Vagina (tissue), 2 donors: Measurements from ENCODE around the gene CAAP1. TPM values are rescaled to one million over a fixed set of nuclear protein-coding genes. Genes with fewer than 3 reads are reported as not detected.

Source experiments
- DNase-seq, 2 donors: peaks; one replicate each; pipeline ENCODE4 v3.0.0-alpha.2; 2017; ENCODE audit errors: extremely low spot score in 2 of 2
- H3K27ac ChIP-seq: fragments of 200-600 bp; sonication (generic); one replicate; pipeline ENCODE4 v1.5.1; 2019
- H3K27me3 ChIP-seq: fragments of 200-600 bp; sonication (generic); one replicate; pipeline ENCODE4 v1.5.1; 2019
- H3K36me3 ChIP-seq, 2 donors: fragments of 200-600 bp; sonication (generic); one replicate each; pipeline ENCODE4 v1.5.1; 2017 to 2019
- H3K4me1 ChIP-seq: fragments of 200-600 bp; sonication (generic); one replicate; pipeline ENCODE4 v1.5.1; 2019
- H3K4me3 ChIP-seq, 2 donors: fragments of 200-600 bp; sonication (generic); 1 replicate in 1 of 2; 2 replicates in 1 of 2; pipeline ENCODE4 v1.5.1; 2016 to 2019
- H3K9me3 ChIP-seq: fragments of 200-600 bp; sonication (generic); one replicate; pipeline ENCODE4 v1.5.1; 2019
- POLR2A ChIP-seq, 2 donors: fragments of 450-650 bp; IDR thresholded peaks; one replicate each; pipeline ENCODE4 v1.6.1; 2017; ENCODE audit warnings: antibody characterized with exemption in 2 of 2, mild to moderate bottlenecking in 2 of 2, moderate library complexity in 2 of 2
- POLR2AphosphoS5 ChIP-seq, 2 donors: sonication (generic); formaldehyde crosslinking; IDR thresholded peaks; one replicate each; pipeline ENCODE4 v1.9.0; 2017; ENCODE audit warnings: antibody characterized with exemption in 2 of 2, mild to moderate bottlenecking in 2 of 2, low read depth in 1 of 2; ENCODE audit not compliant: insufficient read depth in 1 of 2
- intact Hi-C: fragments of 100-400 bp; cut with DNase I; formaldehyde crosslinking; loops from one replicate; pipeline ENCODE4 v1.15.1; 2023
- total RNA-seq: library from RNA; depleted of rRNA; stranded (reverse); fragments of >200 nt; gene quantifications from one replicate; pipeline ENCODE4 v1.2.3, GENCODE V29; 2016
- TF ChIP-seq, protein P1 (sequence below), 3 experiments: fragments of 450-650 bp in 2 of 3; fragments of 200-600 bp in 1 of 3; sonication (generic) in 1 of 3; IDR thresholded peaks; one replicate each; pipeline ENCODE4 v1.5.1; 2017 to 2019; ENCODE audit warnings: antibody characterized with exemption in 3 of 3, mild to moderate bottlenecking in 2 of 3, moderate library complexity in 2 of 3

CAAP1 gene
- total RNA-seq, 1 donor from 2014 or later = 10.6 TPM

DNA sequence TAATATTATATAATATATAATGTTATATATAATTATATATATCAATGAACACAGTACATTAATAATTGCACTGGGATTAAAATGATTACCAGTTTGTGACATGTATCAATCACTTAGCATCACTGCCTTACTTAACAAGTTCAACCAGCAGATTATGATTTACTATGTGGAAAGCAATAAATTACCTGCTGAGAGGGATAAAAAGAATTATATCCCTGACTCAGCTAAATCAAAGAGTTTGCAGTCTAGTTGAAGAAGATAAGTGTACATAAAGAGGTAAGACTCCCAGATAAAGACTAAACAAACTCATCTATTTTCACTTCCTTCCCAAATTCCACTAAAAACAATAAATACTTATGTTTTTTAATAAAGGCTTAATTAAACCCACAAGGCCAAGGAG lies 43.2 kb upstream of the CAAP1 start:
- no peak overlapping the region for H3K4me3 ChIP-seq
- peaks cover 11% of the 10 kb centered on the region for H3K4me1 ChIP-seq
- no peaks in the 10 kb centered on the region for H3K9me3 ChIP-seq
- H3K27ac ChIP-seq = no peak overlapping the region
- no peaks in the 10 kb centered on the region for H3K27me3 ChIP-seq
- no peak for DNase-seq
- H3K36me3 ChIP-seq = peaks cover 0 to 8% of the 10 kb centered on the region in 2 donors
- TF ChIP-seq POLR2A (IDR thresholded peaks at IDR 0.05) (no peak), POLR2AphosphoS5 (IDR thresholded peaks at IDR 0.05; ENCODE audit: insufficient read depth in 1 of 2, low read depth in 1 of 2) (no peak)
- TF ChIP-seq, protein P1, sequence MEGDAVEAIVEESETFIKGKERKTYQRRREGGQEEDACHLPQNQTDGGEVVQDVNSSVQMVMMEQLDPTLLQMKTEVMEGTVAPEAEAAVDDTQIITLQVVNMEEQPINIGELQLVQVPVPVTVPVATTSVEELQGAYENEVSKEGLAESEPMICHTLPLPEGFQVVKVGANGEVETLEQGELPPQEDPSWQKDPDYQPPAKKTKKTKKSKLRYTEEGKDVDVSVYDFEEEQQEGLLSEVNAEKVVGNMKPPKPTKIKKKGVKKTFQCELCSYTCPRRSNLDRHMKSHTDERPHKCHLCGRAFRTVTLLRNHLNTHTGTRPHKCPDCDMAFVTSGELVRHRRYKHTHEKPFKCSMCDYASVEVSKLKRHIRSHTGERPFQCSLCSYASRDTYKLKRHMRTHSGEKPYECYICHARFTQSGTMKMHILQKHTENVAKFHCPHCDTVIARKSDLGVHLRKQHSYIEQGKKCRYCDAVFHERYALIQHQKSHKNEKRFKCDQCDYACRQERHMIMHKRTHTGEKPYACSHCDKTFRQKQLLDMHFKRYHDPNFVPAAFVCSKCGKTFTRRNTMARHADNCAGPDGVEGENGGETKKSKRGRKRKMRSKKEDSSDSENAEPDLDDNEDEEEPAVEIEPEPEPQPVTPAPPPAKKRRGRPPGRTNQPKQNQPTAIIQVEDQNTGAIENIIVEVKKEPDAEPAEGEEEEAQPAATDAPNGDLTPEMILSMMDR (IDR thresholded peaks at IDR 0.05) = no peak
- intact Hi-C loops = no loop called here

DNA sequence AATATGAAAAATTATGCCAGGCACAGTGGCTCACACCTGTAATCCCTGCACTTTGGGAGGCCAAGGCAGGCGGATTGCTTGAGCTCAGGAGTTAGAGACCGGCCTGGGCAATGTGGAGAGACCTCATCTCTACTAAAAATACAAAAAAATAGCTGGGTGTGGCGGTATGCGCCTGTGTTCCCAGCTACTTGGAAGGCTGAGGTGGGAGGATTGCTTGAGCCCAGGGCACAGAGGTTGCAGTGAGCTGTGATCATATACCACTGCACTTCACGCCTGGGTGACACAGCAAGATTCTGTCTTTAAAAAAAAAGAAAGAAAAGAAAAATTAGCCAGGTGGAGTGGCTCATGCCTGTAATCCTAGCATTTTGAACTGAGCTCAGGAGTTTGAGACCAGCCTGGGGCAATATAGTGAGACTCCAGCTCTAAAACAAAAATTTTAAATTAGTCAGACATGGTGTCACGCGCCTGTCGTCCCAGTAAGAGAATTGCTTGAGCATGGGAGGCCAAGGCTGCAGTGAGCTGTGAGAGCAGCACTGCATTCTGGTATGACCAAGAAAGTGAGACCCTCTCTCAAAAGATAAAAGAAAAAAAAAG lies 36.4 kb upstream of the CAAP1 start:
- Histone ChIP-seq H3K36me3 (peaks cover 0 to 47% of the 10 kb centered on the region in 2 donors), H3K27ac (no peak overlapping the region), H3K9me3 (no peaks in the 10 kb centered on the region), H3K4me3 (no peak overlapping the region), H3K27me3 (no peaks in the 10 kb centered on the region), H3K4me1 (no peaks in the 10 kb centered on the region)
- no peak for DNase-seq
- intact Hi-C loops = no loop called here
- TF ChIP-seq POLR2A (IDR thresholded peaks at IDR 0.05) (no peak), POLR2AphosphoS5 (IDR thresholded peaks at IDR 0.05; ENCODE audit: insufficient read depth in 1 of 2, low read depth in 1 of 2) (no peak)
- TF ChIP-seq, protein P1 (IDR thresholded peaks at IDR 0.05) = no peak

DNA sequence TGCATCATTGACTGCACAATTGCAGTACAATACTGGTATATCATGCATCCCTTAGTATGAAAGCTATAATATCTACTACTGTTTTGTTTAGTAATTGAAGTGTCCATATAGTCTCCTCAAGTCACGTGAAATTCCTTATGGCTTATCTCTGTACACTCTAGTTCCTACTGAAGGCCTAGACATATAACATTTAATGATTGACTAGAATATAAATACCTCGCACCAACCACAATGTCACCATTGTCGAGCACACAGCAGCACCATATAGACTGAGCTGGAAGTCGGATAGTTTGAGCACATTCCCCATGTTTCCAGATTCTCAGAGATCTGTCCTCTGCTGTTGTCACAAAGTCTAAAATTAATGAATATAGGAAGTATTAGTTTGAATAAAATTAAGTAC lies 33.0 kb upstream of the CAAP1 start:
- no peak for DNase-seq
- Histone ChIP-seq H3K4me1 (no peaks in the 10 kb centered on the region), H3K27ac (no peak overlapping the region), H3K9me3 (no peaks in the 10 kb centered on the region), H3K27me3 (no peaks in the 10 kb centered on the region), H3K36me3 (peaks cover 0 to 62% of the 10 kb centered on the region in 2 donors), H3K4me3 (no peak overlapping the region)
- intact Hi-C loops = no loop called here
- TF ChIP-seq, protein P1 (IDR thresholded peaks at IDR 0.05) = no peak
- no peak for TF ChIP-seq POLR2AphosphoS5 (IDR thresholded peaks at IDR 0.05; ENCODE audit: insufficient read depth in 1 of 2, low read depth in 1 of 2)
- no peak for TF ChIP-seq POLR2A (IDR thresholded peaks at IDR 0.05)

DNA sequence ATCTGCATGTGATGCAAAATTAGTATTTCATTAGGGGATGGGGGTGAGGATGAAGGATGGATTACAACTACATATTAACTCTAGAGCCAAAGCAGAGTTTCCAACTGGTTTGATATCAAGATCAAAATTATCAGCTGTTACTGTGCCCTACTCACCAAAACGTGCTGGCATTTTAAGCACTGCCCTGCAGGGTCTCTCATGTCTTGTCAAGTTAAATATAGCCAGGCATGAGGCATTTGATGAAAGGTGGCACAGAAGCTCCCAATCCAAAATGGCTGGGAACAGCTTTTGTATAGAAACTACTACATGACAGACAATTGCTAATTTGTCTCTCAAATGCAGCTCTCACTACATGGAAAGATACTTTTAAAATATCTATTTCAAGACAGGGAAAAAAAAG lies 27.1 kb upstream of the CAAP1 start:
- intact Hi-C loops = no loop called here
- Histone ChIP-seq H3K4me1 (no peaks in the 10 kb centered on the region), H3K27me3 (no peaks in the 10 kb centered on the region), H3K9me3 (no peaks in the 10 kb centered on the region), H3K36me3 (peaks cover 0 to 69% of the 10 kb centered on the region in 2 donors), H3K4me3 (no peak overlapping the region), H3K27ac (no peak overlapping the region)
- TF ChIP-seq, protein P1 (IDR thresholded peaks at IDR 0.05) = no peak
- TF ChIP-seq POLR2A (IDR thresholded peaks at IDR 0.05) (no peak), POLR2AphosphoS5 (IDR thresholded peaks at IDR 0.05; ENCODE audit: insufficient read depth in 1 of 2, low read depth in 1 of 2) (no peak)
- no peak for DNase-seq

DNA sequence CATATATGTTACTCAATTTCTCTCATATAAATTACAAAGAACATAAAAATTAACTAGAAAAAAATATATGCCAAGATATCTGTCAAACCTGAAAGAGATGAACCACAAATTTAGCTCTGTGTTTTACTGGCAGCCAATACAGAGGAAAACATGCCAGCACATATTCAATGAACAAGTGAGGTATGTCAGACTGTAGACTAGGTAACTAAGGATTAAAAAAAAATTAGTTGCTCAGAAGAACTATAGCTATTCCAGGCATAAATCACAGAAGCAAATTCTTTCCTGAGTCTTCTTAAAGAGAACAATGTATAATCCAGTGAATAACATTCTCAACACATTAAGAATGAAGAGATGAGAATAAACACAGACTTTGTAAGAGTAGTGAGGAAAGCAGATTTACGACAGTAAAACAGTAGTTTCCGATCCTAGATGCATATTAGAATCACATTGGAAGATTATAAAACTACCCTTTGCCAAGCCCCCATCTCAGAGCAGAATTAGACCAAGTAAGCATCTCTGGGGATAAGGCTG lies 20.6 kb upstream of the CAAP1 start:
- no peak for DNase-seq
- intact Hi-C loops = no loop called here
- Histone ChIP-seq H3K27me3 (no peaks in the 10 kb centered on the region), H3K36me3 (peaks cover 0 to 38% of the 10 kb centered on the region in 2 donors), H3K27ac (no peak overlapping the region), H3K4me3 (no peak overlapping the region), H3K4me1 (no peaks in the 10 kb centered on the region), H3K9me3 (no peaks in the 10 kb centered on the region)
- no peak for TF ChIP-seq POLR2AphosphoS5 (IDR thresholded peaks at IDR 0.05; ENCODE audit: insufficient read depth in 1 of 2, low read depth in 1 of 2)
- TF ChIP-seq, protein P1 (IDR thresholded peaks at IDR 0.05) = no peak
- no peak for TF ChIP-seq POLR2A (IDR thresholded peaks at IDR 0.05)
